Parathyroid adenoma (tissue), 2 donors: ENCODE results near the gene MKNK2.

Source experiments
- H2AFZ ChIP-seq: fragments of 300-600 bp; sonication (generic); one replicate; pipeline ENCODE4 v1.7.0; 2017; ENCODE audit warnings: antibody characterized with exemption, mild to moderate bottlenecking
- H3K27ac ChIP-seq: fragments of 300-600 bp; sonication (generic); one replicate; pipeline ENCODE4 v1.7.0; 2017
- H3K27me3 ChIP-seq: fragments of 300-600 bp; sonication (generic); one replicate; pipeline ENCODE4 v1.7.0; 2017; ENCODE audit warnings: low read length; ENCODE audit not compliant: control insufficient read depth, insufficient read depth
- H3K36me3 ChIP-seq: fragments of 300-600 bp; sonication (generic); one replicate; pipeline ENCODE4 v1.7.0; 2017; ENCODE audit warnings: low read length; ENCODE audit not compliant: control insufficient read depth, insufficient read depth
- H3K4me1 ChIP-seq: fragments of 300-600 bp; sonication (generic); one replicate; pipeline ENCODE4 v1.7.0; 2017; ENCODE audit warnings: control low read depth
- H3K4me2 ChIP-seq: fragments of 300-600 bp; sonication (generic); one replicate; pipeline ENCODE4 v1.7.0; 2017; ENCODE audit warnings: low read length
- H3K4me3 ChIP-seq: fragments of 300-600 bp; sonication (generic); one replicate; pipeline ENCODE4 v1.7.0; 2017; ENCODE audit warnings: low read depth, low read length
- H3K79me2 ChIP-seq: fragments of 300-600 bp; sonication (generic); one replicate; pipeline ENCODE4 v1.7.0; 2017; ENCODE audit warnings: control low read depth
- H3K9ac ChIP-seq: fragments of 300-600 bp; sonication (generic); one replicate; pipeline ENCODE4 v1.7.0; 2017; ENCODE audit warnings: mild to moderate bottlenecking
- H3K9me3 ChIP-seq: fragments of 300-600 bp; sonication (generic); one replicate; pipeline ENCODE4 v1.7.0; 2017; ENCODE audit warnings: low read length; ENCODE audit not compliant: control insufficient read depth
- TF ChIP-seq, protein P1 (sequence below): fragments of 300-600 bp; sonication (generic); IDR thresholded peaks from one replicate; pipeline ENCODE4 v1.7.0; 2017; ENCODE audit warnings: antibody characterized with exemption, mild to moderate bottlenecking
- donor health status: primary hyperparathyroidism.

Gene MKNK2

DNA sequence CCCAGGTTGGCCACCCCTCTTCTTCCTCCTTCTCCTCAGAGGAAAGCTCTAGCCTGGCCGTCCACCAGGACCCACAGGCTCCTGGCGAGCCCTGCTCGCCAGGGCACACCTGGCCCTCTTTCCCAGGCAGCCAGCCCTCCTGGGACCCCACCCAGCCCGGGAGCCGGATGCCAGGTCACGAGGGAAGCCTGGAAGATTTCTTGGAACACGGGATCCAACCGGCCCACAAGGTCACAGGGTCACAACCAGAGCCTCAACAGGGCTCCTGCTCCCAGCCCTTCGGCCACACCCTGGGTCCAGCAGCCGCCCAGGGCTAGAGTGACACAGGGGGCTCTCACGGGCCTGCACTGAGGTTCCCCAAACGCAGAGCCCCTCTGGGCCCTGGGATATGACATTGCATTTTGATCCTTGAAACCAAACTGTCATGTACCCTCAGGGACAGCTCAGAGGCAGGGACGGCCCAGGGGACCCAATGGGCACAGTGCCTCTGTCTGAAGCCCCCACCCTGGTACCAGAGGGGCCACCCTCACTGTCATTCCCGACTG lies 5.5 kb downstream of the MKNK2 start:
- no peak overlapping the region for H3K27ac ChIP-seq
- H3K4me3 ChIP-seq: no peak overlapping the region
- H2AFZ ChIP-seq: no peak overlapping the region
- H3K4me1 ChIP-seq: peaks cover 44% of the 10 kb centered on the region
- no peaks in the 10 kb centered on the region for H3K36me3 ChIP-seq
- H3K9me3 ChIP-seq: no peaks in the 10 kb centered on the region
- H3K9ac ChIP-seq: no peak overlapping the region
- TF ChIP-seq, protein P1, sequence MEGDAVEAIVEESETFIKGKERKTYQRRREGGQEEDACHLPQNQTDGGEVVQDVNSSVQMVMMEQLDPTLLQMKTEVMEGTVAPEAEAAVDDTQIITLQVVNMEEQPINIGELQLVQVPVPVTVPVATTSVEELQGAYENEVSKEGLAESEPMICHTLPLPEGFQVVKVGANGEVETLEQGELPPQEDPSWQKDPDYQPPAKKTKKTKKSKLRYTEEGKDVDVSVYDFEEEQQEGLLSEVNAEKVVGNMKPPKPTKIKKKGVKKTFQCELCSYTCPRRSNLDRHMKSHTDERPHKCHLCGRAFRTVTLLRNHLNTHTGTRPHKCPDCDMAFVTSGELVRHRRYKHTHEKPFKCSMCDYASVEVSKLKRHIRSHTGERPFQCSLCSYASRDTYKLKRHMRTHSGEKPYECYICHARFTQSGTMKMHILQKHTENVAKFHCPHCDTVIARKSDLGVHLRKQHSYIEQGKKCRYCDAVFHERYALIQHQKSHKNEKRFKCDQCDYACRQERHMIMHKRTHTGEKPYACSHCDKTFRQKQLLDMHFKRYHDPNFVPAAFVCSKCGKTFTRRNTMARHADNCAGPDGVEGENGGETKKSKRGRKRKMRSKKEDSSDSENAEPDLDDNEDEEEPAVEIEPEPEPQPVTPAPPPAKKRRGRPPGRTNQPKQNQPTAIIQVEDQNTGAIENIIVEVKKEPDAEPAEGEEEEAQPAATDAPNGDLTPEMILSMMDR: no peak
- no peaks in the 10 kb centered on the region for H3K27me3 ChIP-seq
- no peak overlapping the region for H3K4me2 ChIP-seq
- peaks cover 42% of the 10 kb centered on the region for H3K79me2 ChIP-seq

GRCh38 chr19:2044709-2045500 lies 6.1 kb downstream of the MKNK2 start:
- Histone ChIP-seq H3K27me3 (no peaks in the 10 kb centered on the region), H3K9ac (no peak overlapping the region), H3K27ac (no peak overlapping the region), H3K4me1 (peaks cover 48% of the 10 kb centered on the region), H3K36me3 (no peaks in the 10 kb centered on the region), H3K79me2 (peaks cover 35% of the 10 kb centered on the region), H3K9me3 (no peaks in the 10 kb centered on the region), H3K4me2 (no peak overlapping the region), H3K4me3 (no peak overlapping the region), H2AFZ (no peak overlapping the region)
- TF ChIP-seq, protein P1: no peak

GRCh38 chr19:2043961-2044708 lies 6.9 kb downstream of the MKNK2 start:
- Histone ChIP-seq H3K9me3 (no peaks in the 10 kb centered on the region), H3K79me2 (peaks cover 28% of the 10 kb centered on the region), H3K4me3 (no peak overlapping the region), H3K27ac (no peak overlapping the region), H3K9ac (no peak overlapping the region), H2AFZ (no peak overlapping the region), H3K4me1 (peaks cover 43% of the 10 kb centered on the region), H3K4me2 (no peak overlapping the region), H3K36me3 (no peaks in the 10 kb centered on the region), H3K27me3 (no peaks in the 10 kb centered on the region)
- TF ChIP-seq, protein P1: no peak

- TF ChIP-seq, protein P1: no peak
- H3K9me3 ChIP-seq: no peaks in the 10 kb centered on the region
- H3K79me2 ChIP-seq: peaks cover 19% of the 10 kb centered on the region
- no peak overlapping the region for H3K9ac ChIP-seq
- H3K4me2 ChIP-seq: no peak overlapping the region
- H3K27me3 ChIP-seq: no peaks in the 10 kb centered on the region
- H2AFZ ChIP-seq: no peak overlapping the region
- peak overlapping the region; percentile 96 for H3K27ac ChIP-seq
- H3K4me3 ChIP-seq: no peak overlapping the region
- no peaks in the 10 kb centered on the region for H3K36me3 ChIP-seq
- H3K4me1 ChIP-seq: peaks cover 34% of the 10 kb centered on the region
Measured at GRCh38 chr19:2043251-2043641, 7.8 kb downstream of the MKNK2 start.
